Mesenchymal stem cell (in vitro differentiated cells and primary cell): ENCODE results near the gene MACROD2.

Experiments
- DNase-seq: peaks from one replicate; pipeline ENCODE4 v3.0.0-alpha.2; 2013
- H2AFZ ChIP-seq: one replicate; pipeline ENCODE4 v1.6.1; 2013; ENCODE audit warnings: low read depth, mild to moderate bottlenecking, control low read depth, inconsistent platforms, low read length, moderate library complexity
- H2AK5ac ChIP-seq: 2 replicates; pipeline ENCODE4 v1.6.1; 2013; ENCODE audit warnings: low read length, moderate library complexity, mild to moderate bottlenecking, inconsistent platforms; ENCODE audit not compliant: severe bottlenecking
- H2BK120ac ChIP-seq: one replicate; pipeline ENCODE4 v1.6.1; 2013; ENCODE audit warnings: low read depth, mild to moderate bottlenecking, inconsistent platforms, low read length, moderate library complexity
- H2BK12ac ChIP-seq, 2 experiments: one replicate each; pipeline ENCODE4 v1.6.1; 2013; ENCODE audit warnings: inconsistent platforms in 2 of 2, low read length in 2 of 2, mild to moderate bottlenecking in 2 of 2, moderate library complexity in 2 of 2, control low read depth in 1 of 2
- H2BK15ac ChIP-seq: one replicate; pipeline ENCODE4 v1.6.1; 2013; ENCODE audit warnings: mild to moderate bottlenecking, low read depth, inconsistent platforms; ENCODE audit not compliant: poor library complexity, severe bottlenecking
- H2BK5ac ChIP-seq: 2 replicates; pipeline ENCODE4 v1.6.1; 2013; ENCODE audit warnings: low read depth, mild to moderate bottlenecking, low read length, control low read depth, inconsistent platforms; ENCODE audit not compliant: poor library complexity, severe bottlenecking
- H3K14ac ChIP-seq, 2 experiments: one replicate each; pipeline ENCODE4 v1.6.1; 2013; ENCODE audit warnings: inconsistent platforms in 2 of 2, low read length in 2 of 2, control low read depth in 1 of 2, mild to moderate bottlenecking in 1 of 2, moderate library complexity in 1 of 2
- H3K18ac ChIP-seq, 2 experiments: one replicate each; pipeline ENCODE4 v1.6.1; 2013; ENCODE audit warnings: inconsistent platforms in 2 of 2, low read length in 2 of 2, control low read depth in 1 of 2, low read depth in 1 of 2, mild to moderate bottlenecking in 1 of 2
- H3K23ac ChIP-seq, 2 experiments: one replicate each; pipeline ENCODE4 v1.6.1; 2013; ENCODE audit warnings: inconsistent platforms in 2 of 2, low read length in 2 of 2, mild to moderate bottlenecking in 2 of 2, moderate library complexity in 2 of 2, control low read depth in 1 of 2
- H3K27ac ChIP-seq: 2 replicates; pipeline ENCODE4 v1.5.1; 2013; ENCODE audit warnings: mild to moderate bottlenecking, moderate library complexity, low read length, control low read depth, inconsistent platforms; ENCODE audit not compliant: poor library complexity, severe bottlenecking
- H3K27me3 ChIP-seq, 2 experiments: 2 replicates each; pipeline versions ENCODE4 v1.6.1 to v1.7.0; 2013; ENCODE audit warnings: low read length in 2 of 2, mild to moderate bottlenecking in 2 of 2, moderate library complexity in 2 of 2, control low read depth in 1 of 2, inconsistent platforms in 1 of 2; ENCODE audit not compliant: control insufficient read depth in 1 of 2, insufficient read depth in 1 of 2
- H3K36me3 ChIP-seq, 2 experiments: 2 replicates each; pipeline versions ENCODE4 v1.6.1 to v1.7.0; 2013; ENCODE audit warnings: low read length in 2 of 2, control low read depth in 1 of 2, inconsistent platforms in 1 of 2, low read depth in 1 of 2, mild to moderate bottlenecking in 1 of 2; ENCODE audit not compliant: insufficient read depth in 2 of 2, control insufficient read depth in 1 of 2
- H3K4ac ChIP-seq, 2 experiments: one replicate each; pipeline ENCODE4 v1.6.1; 2013; ENCODE audit warnings: inconsistent platforms in 2 of 2, low read length in 2 of 2, mild to moderate bottlenecking in 2 of 2, moderate library complexity in 2 of 2, control low read depth in 1 of 2, low read depth in 1 of 2
- H3K4me1 ChIP-seq: 2 replicates; pipeline ENCODE4 v1.6.1; 2013; ENCODE audit warnings: low read depth, low read length, control low read depth; ENCODE audit not compliant: control insufficient read depth, insufficient read depth
- H3K4me2 ChIP-seq: 2 replicates; pipeline ENCODE4 v1.6.1; 2013; ENCODE audit warnings: low read length, mild to moderate bottlenecking, inconsistent platforms; ENCODE audit not compliant: poor library complexity, severe bottlenecking
- H3K4me3 ChIP-seq, 2 experiments: 2 replicates each; pipeline versions ENCODE4 v1.5.1 to v1.7.0; 2013; ENCODE audit warnings: low read length in 2 of 2, mild to moderate bottlenecking in 2 of 2, control low read depth in 1 of 2, low read depth in 1 of 2; ENCODE audit not compliant: insufficient read depth in 1 of 2
- H3K79me1 ChIP-seq: replicated peaks from 2 replicates; pipeline ENCODE4 v1.6.1; 2013; ENCODE audit warnings: mild to moderate bottlenecking, control low read depth, low read length, inconsistent platforms; ENCODE audit not compliant: poor library complexity, severe bottlenecking
- H3K9ac ChIP-seq: 2 replicates; pipeline ENCODE4 v1.7.0; 2013; ENCODE audit warnings: mild to moderate bottlenecking, low read length, moderate library complexity
- H3K9me3 ChIP-seq: 2 replicates; pipeline ENCODE4 v1.7.0; 2013; ENCODE audit warnings: mild to moderate bottlenecking, low read length; ENCODE audit not compliant: control insufficient read depth
- H4K8ac ChIP-seq: one replicate; pipeline ENCODE4 v1.6.1; 2013; ENCODE audit warnings: inconsistent platforms, mild to moderate bottlenecking, low read length, moderate library complexity
- H4K91ac ChIP-seq: one replicate; pipeline ENCODE4 v1.6.1; 2013; ENCODE audit warnings: mild to moderate bottlenecking, low read length, inconsistent platforms
- WGBS: methylation state at CpG from one replicate; pipeline ENCODE4 v1.1.7; 2013; ENCODE audit warnings: mixed read lengths; 5-methylcytosine and 5-hydroxymethylcytosine counted together

MACROD2 gene

DNA sequence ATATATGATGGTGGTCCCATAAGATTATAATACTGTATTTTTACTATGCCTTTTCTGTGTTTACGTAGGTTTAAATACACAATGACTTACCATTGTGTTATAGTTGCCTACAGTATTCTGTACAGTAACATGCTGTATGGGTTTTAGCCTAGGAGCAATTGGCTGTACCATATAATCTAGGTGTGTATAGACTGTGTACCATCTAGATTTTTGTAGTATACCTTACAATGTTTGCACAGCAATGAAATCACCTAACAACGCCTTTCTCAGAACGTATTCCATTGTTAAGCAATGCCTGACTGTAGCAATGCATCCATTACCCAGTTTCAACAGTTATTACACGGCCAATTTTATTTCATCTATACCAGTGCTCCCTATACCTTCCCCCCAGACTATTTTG lies 10.7 kb downstream of the MACROD2 start:
- H3K14ac ChIP-seq, result no peak overlapping the region
- no peak overlapping the region for H3K4me3 ChIP-seq
- 71% methylated on average over 3 of the region's 4 CpGs for WGBS
- H3K18ac ChIP-seq, result no peak overlapping the region
- H2AK5ac ChIP-seq, result no peak overlapping the region
- H3K9me3 ChIP-seq, result peaks cover 7% of the 10 kb centered on the region
- no peak overlapping the region for H3K9ac ChIP-seq
- peaks cover 2% of the 10 kb centered on the region for H3K79me1 ChIP-seq
- no peak overlapping the region for H2BK15ac ChIP-seq
- no peak overlapping the region for H2BK5ac ChIP-seq
- no peaks in the 10 kb centered on the region for H3K27me3 ChIP-seq
- no peak overlapping the region for H4K8ac ChIP-seq
- H2BK120ac ChIP-seq, result no peak overlapping the region
- H2BK12ac ChIP-seq, result no peak overlapping the region
- no peak for DNase-seq
- no peak overlapping the region for H3K27ac ChIP-seq
- H3K4ac ChIP-seq, result no peak overlapping the region
- H4K91ac ChIP-seq, result no peak overlapping the region
- no peaks in the 10 kb centered on the region for H3K4me1 ChIP-seq
- H3K4me2 ChIP-seq, result no peak overlapping the region
- H3K23ac ChIP-seq, result no peak overlapping the region
- no peak overlapping the region for H2AFZ ChIP-seq
- peaks cover 0 to 3% of the 10 kb centered on the region in 2 experiments for H3K36me3 ChIP-seq

DNA sequence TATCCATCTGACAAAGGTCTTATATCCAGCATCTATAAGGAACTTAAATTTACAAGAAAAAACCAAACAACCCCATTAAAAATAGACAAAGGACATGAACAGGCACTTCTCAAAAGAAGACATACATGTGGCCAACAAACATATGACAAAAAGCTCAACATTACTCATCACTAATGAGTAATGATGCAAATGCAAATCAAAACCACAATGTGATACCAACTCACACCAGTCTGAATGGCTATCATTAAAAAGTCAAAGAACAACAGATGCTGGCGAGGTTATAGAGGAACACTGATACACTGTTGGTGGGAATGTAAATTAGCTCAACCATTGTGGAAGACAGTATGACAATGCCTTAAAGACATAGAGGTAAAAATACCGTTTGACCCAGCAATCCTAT lies 13.9 kb downstream of the MACROD2 start:
- no peak overlapping the region for H3K4ac ChIP-seq
- H3K14ac ChIP-seq, result no peak overlapping the region
- no peak overlapping the region for H2BK12ac ChIP-seq
- no peak overlapping the region for H4K8ac ChIP-seq
- H3K4me2 ChIP-seq, result no peak overlapping the region
- peaks cover 18% of the 10 kb centered on the region for H3K9me3 ChIP-seq
- no peak overlapping the region for H3K27ac ChIP-seq
- no peaks in the 10 kb centered on the region for H3K36me3 ChIP-seq
- H3K79me1 ChIP-seq, result no peaks in the 10 kb centered on the region
- 86% methylated on average over 1 of the region's 2 CpGs for WGBS
- no peak for DNase-seq
- no peak overlapping the region for H3K18ac ChIP-seq
- H3K4me3 ChIP-seq, result no peak overlapping the region
- H3K9ac ChIP-seq, result no peak overlapping the region
- H4K91ac ChIP-seq, result no peak overlapping the region
- no peak overlapping the region for H2AFZ ChIP-seq
- no peak overlapping the region for H3K23ac ChIP-seq
- no peaks in the 10 kb centered on the region for H3K4me1 ChIP-seq
- H2AK5ac ChIP-seq, result no peak overlapping the region
- H2BK5ac ChIP-seq, result no peak overlapping the region
- H2BK120ac ChIP-seq, result no peak overlapping the region
- no peak overlapping the region for H2BK15ac ChIP-seq
- H3K27me3 ChIP-seq, result no peaks in the 10 kb centered on the region

DNA sequence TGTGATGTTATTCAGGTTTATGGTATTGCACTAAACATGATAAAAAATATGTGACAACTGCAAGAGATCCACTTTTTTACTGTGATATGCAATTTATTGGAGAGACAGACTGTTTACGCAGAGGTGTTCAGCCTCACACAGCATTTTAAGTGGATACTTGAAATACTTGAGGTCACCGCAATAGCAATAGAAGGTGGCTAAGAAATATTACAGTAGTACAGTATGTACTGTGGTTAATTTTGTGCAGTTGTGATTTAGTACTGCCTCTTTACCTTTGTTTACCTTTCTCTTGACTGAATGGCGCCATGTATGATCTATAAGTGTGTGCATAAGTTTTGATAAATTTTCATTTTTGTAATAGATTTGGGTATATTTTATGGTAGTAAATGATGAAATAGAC lies 17.4 kb downstream of the MACROD2 start:
- Histone ChIP-seq H4K91ac (no peak overlapping the region), H3K79me1 (no peaks in the 10 kb centered on the region), H2AFZ (no peak overlapping the region), H3K4ac (no peak overlapping the region), H3K27ac (no peak overlapping the region), H3K9me3 (peaks cover 27% of the 10 kb centered on the region), H4K8ac (no peak overlapping the region), H3K18ac (no peak overlapping the region), H3K14ac (no peak overlapping the region), H3K23ac (no peak overlapping the region), H2AK5ac (no peak overlapping the region), H2BK5ac (no peak overlapping the region), H3K9ac (no peak overlapping the region), H2BK15ac (no peak overlapping the region), H3K4me3 (no peak overlapping the region), H3K4me2 (no peak overlapping the region), H3K27me3 (no peaks in the 10 kb centered on the region), H3K4me1 (no peaks in the 10 kb centered on the region), H2BK12ac (no peak overlapping the region), H2BK120ac (no peak overlapping the region), H3K36me3 (no peaks in the 10 kb centered on the region)
- 95% methylated on average over 3 of the region's 3 CpGs for WGBS
- DNase-seq, result no peak

DNA sequence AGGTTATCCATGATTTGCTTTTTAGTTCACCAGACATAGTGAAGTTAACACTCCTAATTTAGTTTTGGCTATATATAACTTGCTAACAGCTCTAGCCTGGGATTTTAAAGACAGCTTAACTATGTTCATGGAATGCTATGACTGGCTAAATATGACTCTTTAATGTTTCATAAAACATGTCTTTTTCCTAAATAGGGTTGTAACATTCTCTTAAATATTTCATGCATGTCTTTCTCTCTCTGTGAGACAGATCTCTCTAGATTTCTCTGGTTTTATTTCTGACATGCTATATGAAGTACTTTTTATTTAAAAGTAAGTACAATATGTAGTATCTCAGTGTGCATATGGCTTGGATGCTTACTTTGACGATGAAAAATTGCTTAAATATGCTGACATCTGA lies 35.7 kb downstream of the MACROD2 start:
- Histone ChIP-seq H3K9ac (no peak overlapping the region), H4K8ac (no peak overlapping the region), H3K23ac (no peak overlapping the region), H3K14ac (no peak overlapping the region), H3K4ac (no peak overlapping the region), H3K18ac (no peak overlapping the region), H2BK120ac (no peak overlapping the region), H3K36me3 (no peaks in the 10 kb centered on the region), H2AFZ (no peak overlapping the region), H3K4me3 (no peak overlapping the region), H4K91ac (no peak overlapping the region), H3K27me3 (no peaks in the 10 kb centered on the region), H2BK15ac (no peak overlapping the region), H3K9me3 (no peaks in the 10 kb centered on the region), H3K79me1 (no peaks in the 10 kb centered on the region), H2AK5ac (no peak overlapping the region), H2BK5ac (no peak overlapping the region), H2BK12ac (no peak overlapping the region), H3K4me1 (no peaks in the 10 kb centered on the region), H3K4me2 (no peak overlapping the region), H3K27ac (no peak overlapping the region)
- 100% methylated on average over 1 of the region's 1 CpG for WGBS
- no peak for DNase-seq
